Stimulated activated memory B cell treated with anti-CD40 and anti-IgM and Interleukin-4, amounts not matched to agents 10 μg/mL and 1 μg/mL and 100 μg/mL, for 72 hours (primary cell): Measurements from ENCODE around the gene TJP1.
A peak's percentile ranks its signal among the peaks of the same experiment; 100 is the strongest.
"Not testable (repeated sequence)": the region's sequence is repeated elsewhere in the genome, so short reads cannot be mapped to it uniquely, and the experiment has no call there.

Experiments
- ATAC-seq: fragments of 150-1000 bp; cut with Tn5 transposase; 2 replicates; pipeline ENCODE4 v1.10.0; 2021
- H3K27ac Mint-ChIP-seq: one replicate; pipeline ENCODE4 v1.8.0; 2022; ENCODE audit warnings: mild to moderate bottlenecking, mixed read lengths
- H3K27me3 Mint-ChIP-seq: one replicate; pipeline ENCODE4 v1.8.0; 2022; ENCODE audit warnings: mixed read lengths
- H3K36me3 Mint-ChIP-seq: one replicate; pipeline ENCODE4 v1.8.0; 2022; ENCODE audit warnings: mixed read lengths
- H3K4me1 Mint-ChIP-seq: one replicate; pipeline ENCODE4 v1.8.0; 2022; ENCODE audit warnings: mixed read lengths
- H3K4me3 Mint-ChIP-seq: one replicate; pipeline ENCODE4 v1.8.0; 2022; ENCODE audit warnings: mild to moderate bottlenecking, moderate library complexity, mixed read lengths
- H3K9me3 Mint-ChIP-seq: one replicate; pipeline ENCODE4 v1.8.0; 2022; ENCODE audit warnings: mixed read lengths

Gene TJP1

GRCh38 chr15:29670998-29671981, 151.0 kb downstream of the TJP1 start:
- no peak for ATAC-seq
- Mint-ChIP-seq H3K9me3 (no peaks in the 10 kb centered on the region), H3K4me3 (no peak overlapping the region), H3K36me3 (no peaks in the 10 kb centered on the region), H3K27ac (no peak overlapping the region), H3K27me3 (peaks cover 20% of the 10 kb centered on the region), H3K4me1 (no peaks in the 10 kb centered on the region)

GRCh38 chr15:29670266-29670665, 152.0 kb downstream of the TJP1 start:
- peaks cover 12% of the 10 kb centered on the region for H3K27me3 Mint-ChIP-seq
- H3K9me3 Mint-ChIP-seq = no peaks in the 10 kb centered on the region
- H3K27ac Mint-ChIP-seq = no peak overlapping the region
- no peak overlapping the region for H3K4me3 Mint-ChIP-seq
- H3K4me1 Mint-ChIP-seq = no peaks in the 10 kb centered on the region
- no peak for ATAC-seq
- no peaks in the 10 kb centered on the region for H3K36me3 Mint-ChIP-seq

GRCh38 chr15:29669823-29670222, 152.4 kb downstream of the TJP1 start:
- no peak for ATAC-seq
- no peaks in the 10 kb centered on the region for H3K36me3 Mint-ChIP-seq
- H3K27ac Mint-ChIP-seq = no peak overlapping the region
- no peaks in the 10 kb centered on the region for H3K9me3 Mint-ChIP-seq
- H3K4me1 Mint-ChIP-seq = no peaks in the 10 kb centered on the region
- H3K27me3 Mint-ChIP-seq = peaks cover 9% of the 10 kb centered on the region
- H3K4me3 Mint-ChIP-seq = no peak overlapping the region

- Mint-ChIP-seq H3K9me3 (no peaks in the 10 kb centered on the region), H3K4me3 (no peak overlapping the region), H3K27ac (no peak overlapping the region), H3K36me3 (no peaks in the 10 kb centered on the region), H3K4me1 (no peaks in the 10 kb centered on the region), H3K27me3 (peaks cover 9% of the 10 kb centered on the region)
- no peak for ATAC-seq
These were observed 154.1 kb downstream of the TJP1 start for GRCh38 chr15:29668120-29668602.

- Mint-ChIP-seq H3K27ac (no peak overlapping the region), H3K4me1 (no peaks in the 10 kb centered on the region), H3K36me3 (no peaks in the 10 kb centered on the region), H3K27me3 (peaks cover 9% of the 10 kb centered on the region), H3K4me3 (no peak overlapping the region), H3K9me3 (no peaks in the 10 kb centered on the region)
- no peak for ATAC-seq
These were observed 156.0 kb downstream of the TJP1 start for GRCh38 chr15:29666241-29666640.

GRCh38 chr15:29665444-29666003, 156.7 kb downstream of the TJP1 start:
- Mint-ChIP-seq H3K36me3 (no peaks in the 10 kb centered on the region), H3K27ac (no peak overlapping the region)

GRCh38 chr15:29664406-29664805, 157.9 kb downstream of the TJP1 start:
- H3K4me3 Mint-ChIP-seq = no peak overlapping the region
- H3K27me3 Mint-ChIP-seq = no peaks in the 10 kb centered on the region
- H3K36me3 Mint-ChIP-seq = no peaks in the 10 kb centered on the region
- H3K9me3 Mint-ChIP-seq = no peaks in the 10 kb centered on the region
- no peaks in the 10 kb centered on the region for H3K4me1 Mint-ChIP-seq
- ATAC-seq = no peak
- no peak overlapping the region for H3K27ac Mint-ChIP-seq

More at GRCh38 chr15:29665444-29666003, 156.7 kb downstream of the TJP1 start:
- Mint-ChIP-seq H3K27me3 (peaks cover 4% of the 10 kb centered on the region), H3K9me3 (no peaks in the 10 kb centered on the region), H3K4me3 (no peak overlapping the region), H3K4me1 (no peaks in the 10 kb centered on the region)
- no peak for ATAC-seq

- peaks cover 13% of the 10 kb centered on the region for H3K9me3 Mint-ChIP-seq
- not testable (repeated sequence) for H3K27me3 Mint-ChIP-seq, H3K27ac Mint-ChIP-seq, H3K4me1 Mint-ChIP-seq, H3K36me3 Mint-ChIP-seq, H3K4me3 Mint-ChIP-seq, ATAC-seq
These were observed 164.8 kb downstream of the TJP1 start for GRCh38 chr15:29657476-29657817.

- H3K27ac Mint-ChIP-seq = no peak overlapping the region
These were observed 165.4 kb downstream of the TJP1 start for GRCh38 chr15:29656636-29657475.

GRCh38 chr15:29652595-29652994, 169.7 kb downstream of the TJP1 start:
- no peaks in the 10 kb centered on the region for H3K36me3 Mint-ChIP-seq
- H3K27me3 Mint-ChIP-seq = no peaks in the 10 kb centered on the region
- H3K27ac Mint-ChIP-seq = no peak overlapping the region
- peaks cover 9% of the 10 kb centered on the region for H3K9me3 Mint-ChIP-seq
- no peaks in the 10 kb centered on the region for H3K4me1 Mint-ChIP-seq
- no peak overlapping the region for H3K4me3 Mint-ChIP-seq
- no peak for ATAC-seq

More at GRCh38 chr15:29656636-29657475, 165.4 kb downstream of the TJP1 start:
- Mint-ChIP-seq H3K4me3 (no peak overlapping the region), H3K36me3 (no peaks in the 10 kb centered on the region), H3K9me3 (peaks cover 13% of the 10 kb centered on the region), H3K4me1 (no peaks in the 10 kb centered on the region), H3K27me3 (no peaks in the 10 kb centered on the region)
- ATAC-seq = no peak

GRCh38 chr15:29651476-29652233, 170.6 kb downstream of the TJP1 start:
- ATAC-seq = peak; percentile 39

More at GRCh38 chr15:29651476-29652233, 170.6 kb downstream of the TJP1 start:
- Mint-ChIP-seq H3K36me3 (no peaks in the 10 kb centered on the region), H3K27me3 (no peaks in the 10 kb centered on the region), H3K4me3 (no peak overlapping the region), H3K27ac (no peak overlapping the region), H3K4me1 (no peaks in the 10 kb centered on the region), H3K9me3 (peaks cover 11% of the 10 kb centered on the region)
